ENCODE results near the gene GJD3. TPM values are rescaled to one million over a fixed set of nuclear protein-coding genes. Genes with fewer than 3 reads are reported as not detected.

Gene GJD3
- total and polyA plus RNA-seq, 9 of the 15 experiments (the other 6 are each of a cell fraction or from before 2014, with no cell fraction given), result 0.17 to 0.38 TPM; not detected in 7

GRCh38 chr17:40354221-40355122, 10.1 kb downstream of the GJD3 start:
- Histone ChIP-seq H3K4me1 (replicated peaks in 1 of 2; ENCODE audit: control insufficient read depth in 2 of 2, insufficient read depth in 2 of 2, low read length in 2 of 2) (peaks cover 0 to 64% of the 10 kb centered on the region in 2 experiments; a peak in 3 of 5 replicates), H3K4me2 (ENCODE audit: insufficient read depth, low read length) (no peak overlapping the region), H3K27me3 (ENCODE audit: control insufficient read depth in 2 of 2, insufficient read depth in 2 of 2, low read length in 2 of 2) (no peaks in the 10 kb centered on the region), H3K79me2 (ENCODE audit: control insufficient read depth, insufficient read depth, low read length) (no peaks in the 10 kb centered on the region; the same call in 2 of the 3 replicates), H4K20me1 (replicated peaks; ENCODE audit: control insufficient read depth, insufficient read depth, low read length) (0 out of 2 replicates have a peak, but pooled peaks cover 3% of the 10 kb centered on the region), H3K9ac (ENCODE audit: insufficient read depth in 1 of 2, low read depth in 2 of 2, low read length in 2 of 2) (no peak overlapping the region; a peak in 1 of 4 replicates), H3K9me1 (ENCODE audit: control insufficient read depth, insufficient read depth, low read length) (no peaks in the 10 kb centered on the region), H3K9me3 (replicated peaks; ENCODE audit: control insufficient read depth, insufficient read depth, low read depth, low read length) (no peaks in the 10 kb centered on the region), H2AFZ (ENCODE audit: low read depth, low read length) (no peak overlapping the region), H3K36me3 (ENCODE audit: control insufficient read depth, insufficient read depth, low read length) (peaks cover 49% of the 10 kb centered on the region; the same call in 2 of the 3 replicates), H3K27ac (ENCODE audit: extremely low read depth, low read depth, low read length) (no peak overlapping the region), H3K4me3 (no peak overlapping the region)
- ATAC-seq (no peak), FAIRE-seq (peak; percentile 37), DNase-seq (ENCODE audit: extremely low read depth in 1 of 4, low spot score in 3 of 4) (no peak)
- intact Hi-C loops (cut with micrococcal nuclease) (loop anchor here (1.0 to 10.0 kb wide), 5 partner anchors 51 to 340 kb away; partner anchors contain the start of genes CSF3 and IGFBP4), in situ Hi-C loops (cut with MboI) (loop anchor here (5.0 to 10.0 kb wide), 3 partner anchors 52 to 340 kb away; partner anchors contain the start of gene CSF3)
- WGBS (ENCODE audit: insufficient coverage, low coverage, missing lambda C conversion rate), result 84% methylated on average over 26 of the region's 30 CpGs
- ChIA-PET POLR2A (interaction anchor here (0.6 to 1.2 kb wide), 7 partner anchors 10 to 302 kb away, joined by 3 to 5 read pairs (median 3); partner anchors contain the start of genes CDC6 and GJD3), CTCF (ENCODE audit: low intra/inter-chr PET ratio) (interaction anchor here (0.7 to 2.6 kb wide), 4 partner anchors 8 to 239 kb away, joined by 3 to 90 read pairs (median 3); no protein-coding TSS in a partner anchor)
- no TSS peak for BruUV-seq (replicated peaks)
- TF ChIP-seq FIP1L1 (IDR thresholded peaks at IDR 0.05; ENCODE audit: low read depth, low read length, poor library complexity, severe bottlenecking) (peak; percentile 20), POLR2G (IDR thresholded peaks at IDR 0.05; ENCODE audit: low read depth, low read length) (0 out of 2 replicates have a peak, but pooled peaks have one; percentile 33), HCFC1 (IDR thresholded peaks at IDR 0.05; ENCODE audit: low read depth, low read length) (no peak), ZZZ3 (IDR thresholded peaks at IDR 0.05) (peak; percentile 37; the same call in 1 of the 2 replicates), VEZF1 (CRISPR knock-in tag; IDR thresholded peaks at IDR 0.05) (0 out of 2 replicates have a peak, but pooled peaks have one; percentile 45), PCBP2 (IDR thresholded peaks at IDR 0.05; ENCODE audit: low read depth, low read length, poor library complexity, severe bottlenecking) (no peak), GATAD2B (IDR thresholded peaks at IDR 0.05; ENCODE audit: borderline replicate concordance) (peak; percentile 34; the same call in 1 of the 2 replicates)

Data from K562 (cell line).